ENCODE data around the gene MICAL2. TPM values are rescaled to one million over a fixed set of nuclear protein-coding genes. Genes with fewer than 3 reads are reported as not detected.

MICAL2 gene
- total and polyA plus RNA-seq, 2 donors (not counting 3 experiments of a cell fraction or from before 2014, with no cell fraction given): 67.6 to 200 TPM

GRCh38 chr11:12258451-12258850, 148.1 kb downstream of the MICAL2 start:
- intact Hi-C loops (cut with micrococcal nuclease): no loop called here
- BruUV-seq (replicated peaks): no TSS peak
- no peaks in the 10 kb centered on the region for H3K9me1 ChIP-seq (replicated peaks; ENCODE audit: control insufficient read depth, extremely low read depth, insufficient read depth, low read length)
- no peak overlapping the region for H3K9ac ChIP-seq (replicated peaks; ENCODE audit: extremely low read depth, insufficient read depth, low read length)
- no peaks in the 10 kb centered on the region for H3K27me3 ChIP-seq (ENCODE audit: control insufficient read depth in 2 of 2, insufficient read depth in 2 of 2, low read length in 2 of 2)
- no peaks in the 10 kb centered on the region for H4K20me1 ChIP-seq (replicated peaks; ENCODE audit: control insufficient read depth, extremely low read depth, insufficient read depth, low read length)
- no peak for FAIRE-seq
- no peaks in the 10 kb centered on the region for H3K79me2 ChIP-seq (ENCODE audit: control insufficient read depth, insufficient read depth, low read length)
- H3K4me2 ChIP-seq (ENCODE audit: insufficient read depth, low read length): no peak overlapping the region
- H3K4me3 ChIP-seq (replicated peaks in 1 of 3; ENCODE audit: insufficient read depth in 1 of 3, low read depth in 1 of 3, low read length in 3 of 3): no peak overlapping the region
- no peak for DNase-seq (ENCODE audit: low read depth, low spot score)
- POLR2A ChIA-PET: no interaction called here
- TF ChIP-seq CTCF (IDR thresholded peaks at IDR 0.05; ENCODE audit: extremely low read depth in 1 of 2, insufficient read depth in 1 of 2, low read depth in 1 of 2, low read length in 2 of 2) (no peak), EZH2 (IDR thresholded peaks at IDR 0.05; ENCODE audit: borderline replicate concordance, low read depth, low read length, severe bottlenecking) (no peak), GATA2 (IDR thresholded peaks at IDR 0.05; ENCODE audit: insufficient read depth, insufficient read length, low read depth, low read length) (no peak), JUN (IDR thresholded peaks at IDR 0.05; ENCODE audit: borderline replicate concordance, insufficient read depth, insufficient read length, low read depth) (no peak), POLR2AphosphoS5 (IDR thresholded peaks at IDR 0.05; ENCODE audit: insufficient read depth, low read depth, low read length) (no peak), POLR2A (IDR thresholded peaks at IDR 0.05; ENCODE audit: low read depth, low read length) (no peak), MAX (IDR thresholded peaks at IDR 0.05; ENCODE audit: insufficient read depth, insufficient read length) (no peak), MYC (IDR thresholded peaks at IDR 0.05; ENCODE audit: low read depth, low read length) (no peak), FOS (IDR thresholded peaks at IDR 0.05; ENCODE audit: borderline replicate concordance, insufficient read depth, low read length) (no peak)
- no peak overlapping the region for H3K27ac ChIP-seq (ENCODE audit: insufficient read depth, low read depth, low read length)
- no peaks in the 10 kb centered on the region for H3K9me3 ChIP-seq (replicated peaks; ENCODE audit: control insufficient read depth, insufficient read depth, low read length)
- CTCF ChIA-PET: interaction anchor here (1.1 kb wide), 1 partner anchor 23 kb away, joined by 4 read pairs; no protein-coding TSS in a partner anchor
- no peaks in the 10 kb centered on the region for H3K4me1 ChIP-seq (ENCODE audit: control insufficient read depth, extremely low read depth, insufficient read depth, low read length)
- H3K36me3 ChIP-seq (ENCODE audit: control insufficient read depth in 2 of 2, extremely low read depth in 1 of 2, insufficient read depth in 2 of 2, low read length in 2 of 2): peaks cover 18 to 33% of the 10 kb centered on the region in 2 experiments
- dilution Hi-C loops (cut with MboI; ENCODE audit: extremely low pct_ligation_motif_present, low sequenced_read_pairs): no loop called here
- H2AFZ ChIP-seq (ENCODE audit: low read depth, low read length): no peak overlapping the region

All from endothelial cell of umbilical vein (primary cell).